C4-2B (cell line): Measurements from ENCODE around the gene CCN5.

Experiments used
- ZFX ChIP-seq: fragments of 450-650 bp; IDR thresholded peaks from 2 replicates; pipeline ENCODE4 v1.6.1; 2017
- TF ChIP-seq, protein P1 (sequence below): fragments of 450-650 bp; conservative IDR thresholded peaks from 2 replicates; pipeline ENCODE4 v1.5.1; 2017; ENCODE audit warnings: mild to moderate bottlenecking

DNA sequence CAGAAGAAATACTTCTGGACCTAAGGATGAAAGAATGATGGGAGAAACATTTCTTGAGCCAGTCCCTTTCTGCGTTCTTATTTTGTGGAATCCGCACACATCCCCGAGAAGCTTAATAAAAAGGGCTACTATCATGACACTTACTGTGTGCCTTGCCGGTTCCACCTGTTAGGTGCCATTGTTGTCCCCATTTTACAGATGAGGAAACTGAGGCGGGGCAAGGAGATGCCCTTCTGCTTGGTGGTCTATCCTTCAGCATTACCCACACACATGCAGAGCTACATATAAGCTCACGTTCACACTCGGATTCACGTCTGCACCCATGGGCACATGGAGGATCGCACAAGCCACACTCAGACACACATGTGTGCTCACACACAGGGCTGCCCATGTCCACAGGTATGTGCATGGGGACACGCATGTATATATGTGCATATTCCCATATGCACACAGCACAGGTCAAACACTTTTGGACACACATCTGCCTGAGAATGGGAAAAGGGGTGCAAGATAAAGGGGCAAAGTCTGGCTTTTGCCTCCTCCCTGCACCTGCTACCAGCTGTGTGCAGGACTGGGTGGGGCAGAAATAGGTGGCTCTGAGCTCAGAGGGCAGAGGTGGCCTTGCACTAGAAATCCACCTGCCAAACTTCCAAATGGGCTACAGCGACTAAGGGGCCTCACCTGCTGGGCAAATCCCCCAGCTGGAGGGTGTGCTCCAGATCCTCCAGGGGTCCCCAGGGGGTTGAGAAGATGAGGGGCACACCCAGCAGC, 33.2 kb upstream of the CCN5 start:
- TF ChIP-seq, protein P1, sequence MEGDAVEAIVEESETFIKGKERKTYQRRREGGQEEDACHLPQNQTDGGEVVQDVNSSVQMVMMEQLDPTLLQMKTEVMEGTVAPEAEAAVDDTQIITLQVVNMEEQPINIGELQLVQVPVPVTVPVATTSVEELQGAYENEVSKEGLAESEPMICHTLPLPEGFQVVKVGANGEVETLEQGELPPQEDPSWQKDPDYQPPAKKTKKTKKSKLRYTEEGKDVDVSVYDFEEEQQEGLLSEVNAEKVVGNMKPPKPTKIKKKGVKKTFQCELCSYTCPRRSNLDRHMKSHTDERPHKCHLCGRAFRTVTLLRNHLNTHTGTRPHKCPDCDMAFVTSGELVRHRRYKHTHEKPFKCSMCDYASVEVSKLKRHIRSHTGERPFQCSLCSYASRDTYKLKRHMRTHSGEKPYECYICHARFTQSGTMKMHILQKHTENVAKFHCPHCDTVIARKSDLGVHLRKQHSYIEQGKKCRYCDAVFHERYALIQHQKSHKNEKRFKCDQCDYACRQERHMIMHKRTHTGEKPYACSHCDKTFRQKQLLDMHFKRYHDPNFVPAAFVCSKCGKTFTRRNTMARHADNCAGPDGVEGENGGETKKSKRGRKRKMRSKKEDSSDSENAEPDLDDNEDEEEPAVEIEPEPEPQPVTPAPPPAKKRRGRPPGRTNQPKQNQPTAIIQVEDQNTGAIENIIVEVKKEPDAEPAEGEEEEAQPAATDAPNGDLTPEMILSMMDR, result no peak
- TF ChIP-seq ZFX, result no peak
